ENCODE measurements around the gene SERPINB5. TPM values are rescaled to one million over a fixed set of nuclear protein-coding genes. Genes with fewer than 3 reads are reported as not detected.
"Not testable (repeated sequence)": the region's sequence is repeated elsewhere in the genome, so short reads cannot be mapped to it uniquely, and the experiment has no call there.

The SERPINB5 gene
- total and polyA plus RNA-seq, 8 donors = 0.44 TPM; not detected in 7

GRCh38 chr18:63451799-63452660 lies 24.7 kb upstream of the SERPINB5 start:
- no peak for TF ChIP-seq CTCF (IDR thresholded peaks at IDR 0.05)
- Histone ChIP-seq H3K27ac (peak overlapping the region in 1 of 4 donors; percentile 53), H3K4me1 (no peaks in the 10 kb centered on the region), H3K27me3 (no peaks in the 10 kb centered on the region), H3K4me3 (no peak overlapping the region), H3K36me3 (no peaks in the 10 kb centered on the region), H3K9me3 (no peaks in the 10 kb centered on the region)
- WGBS, 2 donors = 45 to 46% methylated on average over 9 of the region's 9 CpGs
- intact Hi-C loops (cut with DNase I) = no loop called here
- ATAC-seq = peak in 3 of 4 donors; percentile 22 to 61 (median 49)
- no peak for FAIRE-seq
- no peak for DNase-seq

- H3K4me3 ChIP-seq; H3K9me3 ChIP-seq; FAIRE-seq; DNase-seq; H3K4me1 ChIP-seq; H3K27me3 ChIP-seq; H3K36me3 ChIP-seq; intact Hi-C loops (cut with DNase I): not testable (repeated sequence)
- peak in 3 of 4 donors; percentile 40 to 72 (median 48) for ATAC-seq
- WGBS, 2 donors = 30 to 34% methylated on average over 5 of the region's 5 CpGs
- H3K27ac ChIP-seq = peak overlapping the region in 1 of 4 donors; percentile 53
Measured at GRCh38 chr18:63452751-63453150, 24.0 kb upstream of the SERPINB5 start.

GRCh38 chr18:63454497-63454896 lies 22.3 kb upstream of the SERPINB5 start:
- no peaks in the 10 kb centered on the region for H3K9me3 ChIP-seq
- H3K4me1 ChIP-seq = no peaks in the 10 kb centered on the region
- TF ChIP-seq CTCF (IDR thresholded peaks at IDR 0.05) = no peak
- H3K27me3 ChIP-seq = no peaks in the 10 kb centered on the region
- H3K36me3 ChIP-seq = no peaks in the 10 kb centered on the region
- no peak overlapping the region for H3K27ac ChIP-seq
- DNase-seq (no peak), ATAC-seq (no peak), FAIRE-seq (no peak)
- no peak overlapping the region for H3K4me3 ChIP-seq
- intact Hi-C loops (cut with DNase I) = no loop called here
- WGBS, 2 donors = 91 to 95% methylated on average over 8 of the region's 8 CpGs

- WGBS, 2 donors = 78 to 80% methylated on average over 6 of the region's 6 CpGs
- H3K9me3 ChIP-seq = no peaks in the 10 kb centered on the region
- H3K27ac ChIP-seq = no peak overlapping the region
Measured at GRCh38 chr18:63457977-63458376, 18.8 kb upstream of the SERPINB5 start.

GRCh38 chr18:63460414-63460813 lies 16.3 kb upstream of the SERPINB5 start:
- Histone ChIP-seq H3K27me3 (no peaks in the 10 kb centered on the region), H3K4me1 (no peaks in the 10 kb centered on the region), H3K36me3 (no peaks in the 10 kb centered on the region), H3K27ac (no peak overlapping the region), H3K4me3 (no peak overlapping the region), H3K9me3 (no peaks in the 10 kb centered on the region)
- no peak for TF ChIP-seq CTCF (IDR thresholded peaks at IDR 0.05)
- DNase-seq = no peak
- 61 to 66% methylated on average over 1 of the region's 1 CpG for WGBS, 2 donors
- ATAC-seq = no peak
- intact Hi-C loops (cut with DNase I) = no loop called here
- no peak for FAIRE-seq

More at GRCh38 chr18:63457977-63458376, 18.8 kb upstream of the SERPINB5 start:
- no peak for ATAC-seq
- no peak for TF ChIP-seq CTCF (IDR thresholded peaks at IDR 0.05)
- no peak for FAIRE-seq
- Histone ChIP-seq H3K36me3 (no peaks in the 10 kb centered on the region), H3K4me1 (no peaks in the 10 kb centered on the region), H3K27me3 (no peaks in the 10 kb centered on the region), H3K4me3 (no peak overlapping the region)
- intact Hi-C loops (cut with DNase I) = no loop called here
- DNase-seq = no peak

All from pancreas (tissue), 10 donors.